HFF-Myc (cell line): Measurements from ENCODE around the gene NUAK1.
A peak's percentile ranks its signal among the peaks of the same experiment; 100 is the strongest.

Experiments used
- DNase-seq: peaks from one replicate; pipeline ENCODE4 v3.0.0-alpha.2; 2011; ENCODE audit warnings: low read depth; ENCODE audit errors: extremely low read depth
- H3K4me3 ChIP-seq: replicated peaks from 2 replicates; pipeline ENCODE4 v1.5.1; 2011; ENCODE audit warnings: low read depth, mild to moderate bottlenecking, control low read depth, low read length
- TF ChIP-seq, protein P1 (sequence below): IDR thresholded peaks from 2 replicates; pipeline ENCODE4 v1.5.1; 2012; ENCODE audit warnings: mild to moderate bottlenecking, low read depth, low read length, control low read depth; ENCODE audit errors: missing control alignments

Gene NUAK1

DNA sequence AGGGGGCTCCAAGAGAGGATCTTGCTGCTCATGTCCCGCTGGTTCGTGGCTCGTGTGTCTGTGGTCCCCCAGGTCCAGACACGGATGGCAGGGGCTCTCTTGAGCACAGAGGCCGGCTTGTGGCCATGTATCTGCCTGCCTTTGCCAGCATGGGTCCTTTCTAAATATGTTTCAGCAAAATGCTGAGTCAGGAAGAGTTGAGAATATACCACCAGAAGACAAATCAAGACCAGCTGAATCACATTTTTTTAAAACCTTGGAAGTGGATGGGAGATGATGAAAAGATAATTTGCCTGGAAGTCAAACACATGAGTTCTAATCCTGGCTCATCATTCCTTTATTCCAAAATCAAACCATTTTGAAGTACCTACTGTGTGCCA is 58.0 kb downstream of the NUAK1 start:
- H3K4me3 ChIP-seq = no peak overlapping the region
- no peak for DNase-seq
- TF ChIP-seq, protein P1, sequence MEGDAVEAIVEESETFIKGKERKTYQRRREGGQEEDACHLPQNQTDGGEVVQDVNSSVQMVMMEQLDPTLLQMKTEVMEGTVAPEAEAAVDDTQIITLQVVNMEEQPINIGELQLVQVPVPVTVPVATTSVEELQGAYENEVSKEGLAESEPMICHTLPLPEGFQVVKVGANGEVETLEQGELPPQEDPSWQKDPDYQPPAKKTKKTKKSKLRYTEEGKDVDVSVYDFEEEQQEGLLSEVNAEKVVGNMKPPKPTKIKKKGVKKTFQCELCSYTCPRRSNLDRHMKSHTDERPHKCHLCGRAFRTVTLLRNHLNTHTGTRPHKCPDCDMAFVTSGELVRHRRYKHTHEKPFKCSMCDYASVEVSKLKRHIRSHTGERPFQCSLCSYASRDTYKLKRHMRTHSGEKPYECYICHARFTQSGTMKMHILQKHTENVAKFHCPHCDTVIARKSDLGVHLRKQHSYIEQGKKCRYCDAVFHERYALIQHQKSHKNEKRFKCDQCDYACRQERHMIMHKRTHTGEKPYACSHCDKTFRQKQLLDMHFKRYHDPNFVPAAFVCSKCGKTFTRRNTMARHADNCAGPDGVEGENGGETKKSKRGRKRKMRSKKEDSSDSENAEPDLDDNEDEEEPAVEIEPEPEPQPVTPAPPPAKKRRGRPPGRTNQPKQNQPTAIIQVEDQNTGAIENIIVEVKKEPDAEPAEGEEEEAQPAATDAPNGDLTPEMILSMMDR = no peak

DNA sequence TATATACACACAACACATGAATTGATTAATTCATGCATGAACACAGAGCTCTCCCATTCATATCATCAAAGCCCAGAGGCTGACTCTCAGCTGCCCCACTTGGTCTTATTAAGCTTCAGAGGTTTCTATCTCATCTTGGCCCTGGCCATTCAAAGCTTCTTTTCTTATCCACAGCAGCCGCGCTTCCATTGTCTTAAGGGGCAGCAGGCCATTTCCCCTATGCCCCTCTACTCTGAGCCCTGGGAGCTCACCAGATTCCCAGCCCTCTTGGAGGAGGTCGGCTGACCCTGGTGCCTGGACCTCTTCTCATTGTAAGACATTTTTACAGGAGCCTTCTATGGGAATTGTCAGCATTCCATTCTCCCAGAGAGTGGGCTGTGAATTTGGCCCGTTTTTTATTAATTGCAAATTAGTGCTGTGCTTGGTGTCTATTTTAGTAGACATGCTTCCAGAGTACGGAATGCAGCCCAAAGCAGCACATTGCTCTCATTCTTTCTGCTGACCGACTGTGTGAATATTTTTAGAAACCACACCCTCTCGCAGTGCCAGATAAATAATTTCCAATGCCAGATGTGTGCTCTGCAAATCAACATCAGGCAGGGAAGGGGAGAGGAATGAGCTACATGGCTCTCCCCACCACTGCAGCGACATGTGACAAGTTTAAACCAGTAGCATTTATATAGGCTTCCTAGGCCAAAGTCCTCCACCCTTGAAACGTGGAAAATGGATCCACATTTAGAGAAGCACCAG is 58.5 kb downstream of the NUAK1 start:
- no peak overlapping the region for H3K4me3 ChIP-seq
- DNase-seq = peak; percentile 57
- TF ChIP-seq, protein P1 = no peak

DNA sequence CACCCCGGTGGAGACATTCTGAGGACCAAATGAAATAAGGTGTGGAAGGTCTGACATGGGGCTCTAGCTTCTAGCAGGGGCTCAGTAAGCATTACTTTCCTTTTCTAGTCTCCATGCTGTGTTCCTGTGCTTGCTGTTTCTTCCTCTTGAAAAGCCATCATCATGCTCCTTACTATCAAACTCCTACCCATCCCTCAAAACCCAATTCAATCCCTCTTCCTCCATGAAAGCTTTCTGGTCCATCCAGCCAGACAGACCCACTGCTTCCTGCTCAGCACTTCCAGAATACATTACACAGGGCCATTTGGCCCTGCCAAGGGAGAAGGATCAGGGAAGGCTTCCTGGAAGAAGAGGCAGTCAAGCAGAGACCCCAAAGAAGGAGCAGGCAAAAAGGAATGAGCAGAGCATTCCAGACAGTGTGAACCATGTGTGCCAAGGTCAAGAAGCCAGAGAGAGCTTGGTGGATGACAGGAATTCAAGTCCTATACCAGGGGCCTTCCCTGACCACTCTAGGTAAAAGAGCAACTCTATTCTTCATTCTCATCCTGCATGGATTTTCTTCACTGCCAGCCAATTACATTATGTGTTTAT is 59.5 kb downstream of the NUAK1 start:
- DNase-seq = no peak
- TF ChIP-seq, protein P1 = no peak
- H3K4me3 ChIP-seq = no peak overlapping the region

DNA sequence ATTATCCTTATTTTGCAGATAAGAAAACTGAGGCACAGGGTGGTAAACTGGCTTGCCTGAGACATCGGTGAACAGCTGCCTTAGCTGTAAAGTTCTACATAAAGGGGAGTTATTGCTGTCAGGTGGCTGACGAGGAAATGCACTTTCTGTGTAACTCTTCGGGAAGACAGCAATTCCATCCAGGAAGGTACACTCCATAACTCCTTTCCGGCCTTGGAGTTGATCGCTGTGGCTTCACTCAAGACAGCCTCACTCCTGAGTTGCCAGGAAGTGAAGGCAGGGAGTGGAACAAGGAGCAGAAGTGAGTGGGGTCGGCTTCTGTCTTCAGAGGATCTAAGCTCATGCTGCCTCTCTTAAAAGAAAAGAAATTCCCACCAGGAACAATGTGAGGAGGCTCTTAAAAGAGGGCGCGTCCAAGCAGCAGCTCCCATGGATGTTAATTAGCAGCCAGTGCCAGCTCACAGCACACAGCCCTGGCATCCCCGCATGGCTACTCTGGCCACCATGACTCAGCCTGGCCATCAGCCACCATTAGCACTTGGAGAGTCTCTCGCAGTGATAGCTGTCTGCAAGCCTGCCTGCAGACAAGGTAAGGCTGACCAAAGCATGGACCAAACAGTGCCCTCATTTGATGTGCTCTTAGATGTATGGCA is 60.3 kb downstream of the NUAK1 start:
- H3K4me3 ChIP-seq = no peak overlapping the region
- TF ChIP-seq, protein P1 = no peak
- DNase-seq = no peak

DNA sequence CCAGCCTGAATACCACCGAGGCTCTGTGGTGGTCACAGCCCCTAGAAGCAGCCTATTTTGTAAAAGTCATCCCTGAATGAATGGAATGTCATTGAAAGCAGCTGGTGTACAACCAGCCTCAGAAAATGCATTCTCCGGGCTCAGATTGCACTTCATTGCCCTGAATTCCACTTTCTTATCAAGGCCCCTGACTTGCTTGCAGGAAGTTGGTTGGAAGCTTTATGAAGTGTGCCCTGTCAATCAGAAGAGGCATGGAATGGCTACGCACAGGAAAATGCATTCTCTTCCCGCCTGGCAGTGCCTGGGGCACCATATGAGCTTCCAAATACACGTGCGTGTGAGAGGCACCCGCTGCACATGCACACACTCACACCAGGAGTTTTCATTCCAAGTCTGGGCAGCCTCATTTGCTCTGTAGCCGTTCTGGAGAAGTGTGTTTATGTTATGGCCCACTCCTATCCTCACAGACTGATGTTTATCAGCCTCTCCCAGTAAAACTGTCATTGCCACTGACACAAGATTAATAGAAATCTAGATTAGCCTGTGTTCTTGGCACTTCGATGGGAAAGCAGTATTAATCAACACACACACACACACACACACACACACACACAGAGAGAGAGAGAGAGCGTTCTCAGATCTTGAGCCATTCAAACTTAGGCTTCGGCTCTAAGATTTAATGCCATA is 63.9 kb downstream of the NUAK1 start:
- no peak overlapping the region for H3K4me3 ChIP-seq
- no peak for DNase-seq
- TF ChIP-seq, protein P1 = no peak

DNA sequence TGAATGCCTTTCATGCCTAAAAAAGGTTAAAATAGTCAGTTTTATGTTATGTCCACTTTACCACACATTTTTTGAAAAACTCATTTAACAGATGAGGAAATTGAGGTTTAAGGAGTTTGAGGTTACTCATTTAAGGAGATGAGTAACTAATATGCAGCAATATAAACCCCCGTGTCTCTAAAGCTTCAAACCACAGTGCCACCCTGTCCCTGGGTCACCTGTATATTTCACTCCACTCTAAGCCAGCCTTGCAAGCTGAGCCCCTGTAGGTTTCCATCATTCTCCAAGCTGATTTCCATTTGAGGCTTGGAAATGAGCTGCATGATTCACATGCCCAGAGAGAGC is 64.4 kb downstream of the NUAK1 start:
- no peak for DNase-seq
- TF ChIP-seq, protein P1 = no peak
- H3K4me3 ChIP-seq = no peak overlapping the region
